B cell (primary cell): ENCODE data around the gene C21orf58. TPM values are rescaled to one million over a fixed set of nuclear protein-coding genes. Genes with fewer than 3 reads are reported as not detected.

Experiments
- ATAC-seq: fragments of 200-7000 bp; cut with Tn5 transposase; one replicate; pipeline ENCODE4 v1.10.0; 2021; ENCODE audit warnings: low read depth, mild to moderate bottlenecking, moderate number of reproducible peaks, moderate library complexity
- CTCF ChIA-PET: fragments of 350-600 bp; sonication (Branson Sonifier 250); formaldehyde crosslinking; loops from one replicate; lab custom pipeline; 2021; ENCODE audit warnings: antibody characterized with exemption, inconsistent platforms; lab: Charles Lee
- POLR2A ChIA-PET: fragments of 350-600 bp; sonication (Branson Sonifier 250); formaldehyde crosslinking; loops from one replicate; lab custom pipeline; 2021; ENCODE audit warnings: antibody characterized with exemption; lab: Charles Lee
- DNase-seq: peaks from one replicate; pipeline ENCODE4 v3.0.0; 2013
- H2AFZ ChIP-seq: 2 replicates; pipeline ENCODE4 v1.6.1; 2012; ENCODE audit warnings: mild to moderate bottlenecking, low read depth, low read length; ENCODE audit not compliant: insufficient read depth, poor library complexity, severe bottlenecking
- H3K27ac ChIP-seq, 2 donors: 1 replicate in 1 of 2; 2 replicates in 1 of 2; pipeline ENCODE4 v1.5.1; 2012 to 2013; ENCODE audit warnings: low read length in 2 of 2, mild to moderate bottlenecking in 2 of 2, moderate library complexity in 1 of 2
- H3K27me3 ChIP-seq, 4 experiments: fragments of 200-600 bp in 1 of 4; sonication (generic) in 1 of 4; replicated peaks in 1 of 4; 1 replicate in 2 of 4; 2 replicates in 2 of 4; pipeline versions ENCODE4 v1.6.1 to v1.7.0; 2013 to 2016; ENCODE audit warnings: low read length in 3 of 4, mild to moderate bottlenecking in 2 of 4, mixed read lengths in 1 of 4, moderate library complexity in 1 of 4; ENCODE audit not compliant: insufficient read depth in 4 of 4, control insufficient read depth in 3 of 4; ENCODE audit errors: control extremely low read depth in 1 of 4
- H3K36me3 ChIP-seq, 2 experiments: replicated peaks in 1 of 2; 1 replicate in 1 of 2; 2 replicates in 1 of 2; pipeline versions ENCODE4 v1.6.1 to v1.7.1; 2013; ENCODE audit warnings: low read length in 1 of 2; ENCODE audit not compliant: insufficient read depth in 2 of 2, control insufficient read depth in 1 of 2; ENCODE audit errors: control extremely low read depth in 1 of 2, extremely low read depth in 1 of 2
- H3K4me1 ChIP-seq, 2 donors: fragments of 200-600 bp in 1 of 2; sonication (generic) in 1 of 2; 1 replicate in 1 of 2; 2 replicates in 1 of 2; pipeline versions ENCODE4 v1.5.1 to v1.6.1; 2013 to 2017; ENCODE audit warnings: low read length in 2 of 2; ENCODE audit not compliant: control insufficient read depth in 2 of 2, insufficient read depth in 2 of 2
- H3K4me2 ChIP-seq: replicated peaks from 2 replicates; pipeline ENCODE3; 2012; ENCODE audit warnings: mild to moderate bottlenecking, low read depth, low read length; ENCODE audit not compliant: poor library complexity, severe bottlenecking
- H3K4me3 ChIP-seq, 5 experiments: fragments of 200-600 bp in 1 of 5; sonication (generic) in 1 of 5; 1 replicate in 3 of 5; 2 replicates in 2 of 5; pipeline versions ENCODE4 v1.5.1 to v1.7.0; 2011 to 2016; ENCODE audit warnings: low read length in 4 of 5, mild to moderate bottlenecking in 4 of 5, low read depth in 2 of 5, control low read depth in 1 of 5, moderate library complexity in 1 of 5; ENCODE audit not compliant: insufficient read depth in 1 of 5; ENCODE audit errors: control extremely low read depth in 1 of 5, extremely low read depth in 1 of 5
- H3K79me2 ChIP-seq: fragments of 200-600 bp; sonication (generic); one replicate; pipeline ENCODE4 v1.6.0; 2016; ENCODE audit warnings: low read length; ENCODE audit not compliant: control insufficient read depth, insufficient read depth
- H3K9ac ChIP-seq: fragments of 200-600 bp; sonication (generic); 2 replicates; pipeline ENCODE4 v1.6.1; 2017; ENCODE audit warnings: mild to moderate bottlenecking, low read length, moderate library complexity
- H3K9me3 ChIP-seq, 3 donors: one replicate each; pipeline versions ENCODE4 v1.6.1 to v1.7.1; 2013; ENCODE audit warnings: low read length in 2 of 3; ENCODE audit not compliant: control insufficient read depth in 2 of 3, insufficient read depth in 1 of 3; ENCODE audit errors: control extremely low read depth in 1 of 3
- H4K20me1 ChIP-seq: 2 replicates; pipeline ENCODE4 v1.6.0; 2012; ENCODE audit warnings: mild to moderate bottlenecking, low read length; ENCODE audit not compliant: insufficient read depth, control insufficient read depth, poor library complexity, severe bottlenecking
- H3K27ac Mint-ChIP-seq: one replicate; pipeline ENCODE4 v1.8.0; 2021; ENCODE audit warnings: mixed read lengths
- H3K27me3 Mint-ChIP-seq: one replicate; pipeline ENCODE4 v1.8.0; 2021; ENCODE audit warnings: mixed read lengths
- H3K4me1 Mint-ChIP-seq: one replicate; pipeline ENCODE4 v1.8.0; 2021; ENCODE audit warnings: mixed read lengths
- H3K4me3 Mint-ChIP-seq: one replicate; pipeline ENCODE4 v1.8.0; 2021; ENCODE audit warnings: mixed read lengths
- H3K9me3 Mint-ChIP-seq: one replicate; pipeline ENCODE4 v1.8.0; 2022; ENCODE audit warnings: mixed read lengths; ENCODE audit not compliant: insufficient read depth
- CTCF ChIP-seq: fragments of 200-600 bp; IDR thresholded peaks from one replicate; pipeline ENCODE4 v1.8.0; 2022; ENCODE audit warnings: antibody characterized with exemption, mild to moderate bottlenecking
- EZH2 ChIP-seq: IDR thresholded peaks from 2 replicates; pipeline ENCODE4 v1.6.1; 2012; ENCODE audit warnings: borderline replicate concordance, low read depth, mild to moderate bottlenecking, moderate library complexity, low read length; ENCODE audit not compliant: insufficient read depth, poor library complexity, severe bottlenecking
- WGBS: methylation state at CpG from one replicate; pipeline ENCODE4 v1.1.5; 2013; ENCODE audit warnings: missing lambda C conversion rate; ENCODE audit not compliant: insufficient coverage; 5-methylcytosine and 5-hydroxymethylcytosine counted together
- intact Hi-C: fragments of 100-400 bp; cut with micrococcal nuclease; formaldehyde crosslinking; loops from one replicate; pipeline ENCODE4 v1.10.0; 2022
- polyA plus RNA-seq: library from polyadenylated mRNA; depleted of rRNA; stranded (reverse); fragments of >200 nt; gene quantifications from 2 replicates; pipeline ENCODE4 v1.2.3, GENCODE V29; 2012
- total RNA-seq, 2 donors: library from RNA; stranded (reverse); fragments of 120-200 nt in 1 of 2; gene quantifications; 1 replicate in 1 of 2; 2 replicates in 1 of 2; pipeline versions ENCODE4 v1.2.3 to v1.2.4, GENCODE V29; 2013 to 2022

C21orf58 gene
- total and polyA plus RNA-seq, 2 donors (not counting 1 experiment from before 2014, with no cell fraction given), result 6.3 to 9.5 TPM

DNA sequence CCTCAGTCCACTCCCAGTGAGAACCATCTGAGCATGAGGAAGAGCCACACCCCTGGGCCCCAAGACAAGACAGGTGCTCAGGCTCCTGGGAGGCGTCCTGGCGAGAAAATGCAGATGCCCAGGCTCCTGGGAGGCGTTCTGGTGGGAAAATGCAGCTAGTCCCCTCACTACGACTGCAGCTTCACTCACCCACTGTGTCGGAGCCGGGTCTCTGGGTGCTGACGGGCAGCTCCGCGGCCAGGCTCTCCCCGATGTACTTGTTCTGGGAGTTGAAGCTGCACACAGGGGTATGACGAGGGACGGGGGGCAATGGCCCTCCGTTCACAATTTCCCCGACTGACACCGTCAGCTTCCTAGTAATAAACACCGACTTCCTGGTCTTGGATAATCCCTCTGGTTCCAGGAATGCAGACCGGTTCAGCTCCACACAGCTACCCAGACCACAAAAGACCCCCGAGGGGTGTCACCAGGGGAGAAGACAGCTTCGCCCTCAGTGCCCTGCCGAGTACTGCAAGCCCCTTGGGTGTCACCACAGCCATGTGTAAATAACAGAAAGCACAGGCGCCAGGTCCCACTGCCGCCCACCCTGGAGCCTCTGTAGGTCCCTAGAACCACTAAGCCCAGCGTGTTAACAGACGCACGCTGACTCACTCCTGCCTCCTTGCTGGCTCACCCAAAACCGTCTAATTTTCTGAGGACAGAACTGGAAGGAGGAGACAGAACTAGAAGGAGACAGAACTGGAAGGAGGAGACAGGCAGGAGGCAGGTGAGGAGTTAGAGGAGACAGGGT is 57.7 kb downstream of the C21orf58 start:
- Mint-ChIP-seq H3K27ac (no peak overlapping the region), H3K4me1 (no peaks in the 10 kb centered on the region), H3K9me3 (no peaks in the 10 kb centered on the region), H3K4me3 (no peak overlapping the region), H3K27me3 (no peaks in the 10 kb centered on the region)
- H3K36me3 ChIP-seq, result peaks cover 5 to 73% of the 10 kb centered on the region in 2 experiments
- H3K9me3 ChIP-seq, result no peaks in the 10 kb centered on the region
- no peaks in the 10 kb centered on the region for H3K4me1 ChIP-seq
- intact Hi-C loops, result no loop called here
- H3K4me2 ChIP-seq, result no peak overlapping the region
- no peaks in the 10 kb centered on the region for H3K27me3 ChIP-seq
- TF ChIP-seq CTCF (no peak), EZH2 (no peak)
- H3K9ac ChIP-seq, result no peak overlapping the region
- H2AFZ ChIP-seq, result no peak overlapping the region
- DNase-seq (no peak), ATAC-seq (no peak)
- ChIA-PET CTCF (no interaction called here), POLR2A (no interaction called here)
- WGBS, result 96% methylated on average over 26 of the region's 26 CpGs
- H3K27ac ChIP-seq, result no peak overlapping the region
- H3K4me3 ChIP-seq, result no peak overlapping the region
- peaks cover 5% of the 10 kb centered on the region for H3K79me2 ChIP-seq
- peaks cover 19% of the 10 kb centered on the region for H4K20me1 ChIP-seq

GRCh38 chr21:46264690-46265144 is 59.0 kb downstream of the C21orf58 start:
- 95% methylated on average over 13 of the region's 13 CpGs for WGBS
- ATAC-seq, result no peak
- peaks cover 4 to 74% of the 10 kb centered on the region in 2 experiments for H3K36me3 ChIP-seq

More at GRCh38 chr21:46264690-46265144, 59.0 kb downstream of the C21orf58 start:
- H4K20me1 ChIP-seq, result peaks cover 19% of the 10 kb centered on the region
- intact Hi-C loops, result no loop called here
- no peak for DNase-seq
- H3K9ac ChIP-seq, result no peak overlapping the region
- CTCF ChIA-PET, result no interaction called here
- H3K27ac ChIP-seq, result no peak overlapping the region
- no peak overlapping the region for H3K27ac Mint-ChIP-seq
- H3K4me2 ChIP-seq, result no peak overlapping the region
- H3K4me1 Mint-ChIP-seq, result no peaks in the 10 kb centered on the region
- H2AFZ ChIP-seq, result no peak overlapping the region
- no peak overlapping the region for H3K4me3 ChIP-seq
- POLR2A ChIA-PET, result no interaction called here
- H3K4me1 ChIP-seq, result no peaks in the 10 kb centered on the region
- H3K9me3 Mint-ChIP-seq, result no peaks in the 10 kb centered on the region
- peaks cover 5% of the 10 kb centered on the region for H3K79me2 ChIP-seq
- H3K27me3 Mint-ChIP-seq, result no peaks in the 10 kb centered on the region
- H3K9me3 ChIP-seq, result no peaks in the 10 kb centered on the region
- H3K27me3 ChIP-seq, result no peaks in the 10 kb centered on the region
- TF ChIP-seq CTCF (no peak), EZH2 (no peak)
- no peak overlapping the region for H3K4me3 Mint-ChIP-seq
